Bronchial epithelial cell (primary cell): Measurements from ENCODE around the gene CD200R1. TPM values are rescaled to one million over a fixed set of nuclear protein-coding genes. Genes with fewer than 3 reads are reported as not detected.

Source experiments
- DNase-seq: peaks from one replicate; pipeline ENCODE4 v3.0.0-alpha.2; 2010; ENCODE audit warnings: low read depth
- FAIRE-seq: peaks from 2 replicates; lab custom pipeline; 2011; peaks lifted over from hg19 to GRCh38; lab: Jason Lieb, UNC
- H3K27me3 ChIP-seq: 2 replicates; pipeline ENCODE4 v1.5.1; 2011; ENCODE audit warnings: low read length; ENCODE audit not compliant: control insufficient read depth, insufficient read depth
- H3K36me3 ChIP-seq: 2 replicates; pipeline ENCODE4 v1.5.1; 2011; ENCODE audit warnings: low read length; ENCODE audit not compliant: control insufficient read depth, insufficient read depth
- H3K4me3 ChIP-seq: 2 replicates; pipeline ENCODE4 v1.5.1; 2011; ENCODE audit warnings: mild to moderate bottlenecking, low read depth, low read length, control low read depth
- CTCF ChIP-seq: IDR thresholded peaks from 2 replicates; pipeline ENCODE4 v1.5.1; 2011; ENCODE audit warnings: mild to moderate bottlenecking, moderate library complexity, low read length, control low read depth, inconsistent platforms; ENCODE audit not compliant: insufficient read depth, severe bottlenecking
- total RNA-seq: library from RNA; depleted of rRNA; stranded (reverse); fragments of >200 nt; gene quantifications from 2 replicates; pipeline ENCODE4 v1.2.1, GENCODE V29; 2014

The CD200R1 gene
- total RNA-seq, 1 donor from 2014 or later, result not detected

- Histone ChIP-seq H3K27me3 (no peaks in the 10 kb centered on the region), H3K36me3 (no peaks in the 10 kb centered on the region), H3K4me3 (no peak overlapping the region)
- TF ChIP-seq CTCF, result no peak
- peak; percentile 13 for DNase-seq
- no peak for FAIRE-seq
Measured at GRCh38 chr3:112875561-112875960, 99.3 kb downstream of the CD200R1 start.

- DNase-seq (no peak), FAIRE-seq (no peak)
- no peak for TF ChIP-seq CTCF
- Histone ChIP-seq H3K4me3 (no peak overlapping the region), H3K36me3 (no peaks in the 10 kb centered on the region), H3K27me3 (no peaks in the 10 kb centered on the region)
Measured at GRCh38 chr3:112874725-112875124, 100.2 kb downstream of the CD200R1 start.

- TF ChIP-seq CTCF, result no peak
- Histone ChIP-seq H3K4me3 (no peak overlapping the region), H3K36me3 (no peaks in the 10 kb centered on the region), H3K27me3 (no peaks in the 10 kb centered on the region)
- FAIRE-seq, result no peak
- DNase-seq, result no peak
Measured at GRCh38 chr3:112873632-112874031, 101.3 kb downstream of the CD200R1 start.

GRCh38 chr3:112871735-112872134, 103.2 kb downstream of the CD200R1 start:
- H3K27me3 ChIP-seq, result no peaks in the 10 kb centered on the region
- DNase-seq (no peak), FAIRE-seq (no peak)
- TF ChIP-seq CTCF, result no peak
- H3K4me3 ChIP-seq, result no peak overlapping the region
- H3K36me3 ChIP-seq, result no peaks in the 10 kb centered on the region

Other genes with a start within 250 kb of the CD200R1 start
- 0.26 TPM in 1 of 2 replicates, not detected in the other for gene CD200R1L, start 128.2 kb downstream of the CD200R1 start, total RNA-seq
- 18.4 and 30.1 TPM in 2 replicates for gene GTPBP8, start 15.9 kb upstream of the CD200R1 start, total RNA-seq
- 0.38 and 1.3 TPM in 2 replicates for gene BOC, start 236.5 kb upstream of the CD200R1 start, total RNA-seq